ENCODE results near the gene SRGAP2C.
"Not testable (repeated sequence)": the region's sequence is repeated elsewhere in the genome, so short reads cannot be mapped to it uniquely, and the experiment has no call there.

The SRGAP2C gene

GRCh38 chr1:121263789-121264244 is 79.0 kb downstream of the SRGAP2C start:
- H3K27ac ChIP-seq; H3K36me3 ChIP-seq; DNase-seq; H3K4me1 ChIP-seq; H3K27me3 ChIP-seq; intact Hi-C loops (cut with DNase I; ENCODE audit: low total_unique reads); H3K4me3 ChIP-seq; H3K9me3 ChIP-seq: not testable (repeated sequence)

DNA sequence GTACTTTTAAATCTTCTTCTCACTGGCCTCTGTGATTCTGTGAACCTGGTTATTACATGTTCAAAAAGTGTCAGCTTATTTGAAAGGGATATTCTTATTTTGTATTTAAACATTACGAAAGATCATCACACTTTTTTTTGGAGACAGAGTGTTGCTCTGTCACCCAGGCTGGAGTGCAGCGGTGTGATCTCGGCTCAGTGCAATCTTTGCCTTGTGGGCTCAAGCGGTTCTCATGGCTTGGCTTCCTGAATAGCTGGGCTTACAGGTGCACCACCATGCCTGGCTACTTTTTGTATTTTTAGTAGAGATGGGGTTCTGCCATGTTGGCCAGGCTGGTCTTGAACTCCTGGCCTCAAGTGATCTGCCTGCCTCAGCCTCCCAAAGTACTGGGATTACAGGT is 82.3 kb downstream of the SRGAP2C start:
- H3K9me3 ChIP-seq; DNase-seq; H3K4me1 ChIP-seq; H3K36me3 ChIP-seq; H3K4me3 ChIP-seq; intact Hi-C loops (cut with DNase I; ENCODE audit: low total_unique reads); H3K27ac ChIP-seq; H3K27me3 ChIP-seq: not testable (repeated sequence)

GRCh38 chr1:121269309-121269708 is 84.5 kb downstream of the SRGAP2C start:
- H3K27ac ChIP-seq; DNase-seq; intact Hi-C loops (cut with DNase I; ENCODE audit: low total_unique reads): not testable (repeated sequence)

GRCh38 chr1:121269973-121270372 is 85.2 kb downstream of the SRGAP2C start:
- H3K4me1 ChIP-seq; H3K27me3 ChIP-seq; H3K27ac ChIP-seq; DNase-seq; H3K36me3 ChIP-seq; H3K4me3 ChIP-seq; intact Hi-C loops (cut with DNase I; ENCODE audit: low total_unique reads); H3K9me3 ChIP-seq: not testable (repeated sequence)

More at GRCh38 chr1:121269309-121269708, 84.5 kb downstream of the SRGAP2C start:
- not testable (repeated sequence) for H3K9me3 ChIP-seq, H3K4me3 ChIP-seq, H3K36me3 ChIP-seq, H3K4me1 ChIP-seq, H3K27me3 ChIP-seq

DNA sequence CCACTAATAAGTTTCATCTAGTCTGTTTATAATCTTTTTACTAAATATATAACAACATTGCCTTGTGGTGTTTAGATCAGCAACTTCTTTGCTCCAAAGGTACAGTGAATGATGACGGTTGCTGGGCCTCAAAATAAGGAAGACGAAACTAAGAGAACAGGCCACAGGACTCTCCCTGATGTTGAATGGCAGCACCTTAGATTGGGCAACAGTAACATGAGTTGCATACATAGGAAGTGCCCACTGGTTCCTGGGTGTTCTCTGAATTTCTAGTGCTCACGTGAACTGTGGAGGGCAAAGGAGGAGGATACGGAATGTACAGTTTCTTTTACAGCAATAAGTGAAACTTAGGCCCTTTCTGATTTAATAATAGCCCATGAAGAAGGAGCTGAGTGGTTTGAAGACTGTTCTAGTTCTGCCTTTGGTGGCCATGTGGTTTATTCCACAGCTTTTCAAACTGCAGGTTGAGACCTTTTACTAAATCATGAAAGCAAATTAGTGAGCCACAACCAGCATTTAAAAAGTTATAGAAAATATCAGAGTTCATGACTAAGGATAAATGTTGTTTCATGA is 86.5 kb downstream of the SRGAP2C start:
- intact Hi-C loops (cut with DNase I; ENCODE audit: low total_unique reads); H3K4me1 ChIP-seq; H3K4me3 ChIP-seq; H3K36me3 ChIP-seq; H3K27ac ChIP-seq; H3K9me3 ChIP-seq; H3K27me3 ChIP-seq; DNase-seq: not testable (repeated sequence)

GRCh38 chr1:121275435-121275834 is 90.7 kb downstream of the SRGAP2C start:
- DNase-seq; H3K36me3 ChIP-seq; H3K9me3 ChIP-seq; H3K27me3 ChIP-seq; H3K4me3 ChIP-seq; H3K27ac ChIP-seq; intact Hi-C loops (cut with DNase I; ENCODE audit: low total_unique reads); H3K4me1 ChIP-seq: not testable (repeated sequence)

DNA sequence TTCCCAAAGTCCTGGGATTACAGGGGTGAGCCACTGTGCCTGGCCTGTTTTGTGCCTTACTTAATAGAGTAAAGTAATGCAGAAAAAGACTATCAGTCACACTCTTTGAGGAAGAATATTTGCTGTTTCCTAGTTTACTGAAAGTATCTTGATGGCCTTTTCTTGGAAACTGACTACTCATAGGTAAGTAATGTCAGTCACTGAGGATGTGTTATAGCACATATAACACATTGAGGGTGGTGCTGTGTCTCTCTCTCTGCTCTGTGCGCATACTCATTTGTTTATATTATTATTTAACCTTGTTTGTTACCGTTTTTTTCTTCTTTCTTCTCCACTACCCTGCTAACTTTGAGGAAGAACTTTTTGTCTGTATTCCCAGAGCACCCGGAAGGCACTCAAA is 93.4 kb downstream of the SRGAP2C start:
- H3K27ac ChIP-seq; intact Hi-C loops (cut with DNase I; ENCODE audit: low total_unique reads); H3K4me3 ChIP-seq; H3K9me3 ChIP-seq; DNase-seq; H3K4me1 ChIP-seq; H3K36me3 ChIP-seq; H3K27me3 ChIP-seq: not testable (repeated sequence)

DNA sequence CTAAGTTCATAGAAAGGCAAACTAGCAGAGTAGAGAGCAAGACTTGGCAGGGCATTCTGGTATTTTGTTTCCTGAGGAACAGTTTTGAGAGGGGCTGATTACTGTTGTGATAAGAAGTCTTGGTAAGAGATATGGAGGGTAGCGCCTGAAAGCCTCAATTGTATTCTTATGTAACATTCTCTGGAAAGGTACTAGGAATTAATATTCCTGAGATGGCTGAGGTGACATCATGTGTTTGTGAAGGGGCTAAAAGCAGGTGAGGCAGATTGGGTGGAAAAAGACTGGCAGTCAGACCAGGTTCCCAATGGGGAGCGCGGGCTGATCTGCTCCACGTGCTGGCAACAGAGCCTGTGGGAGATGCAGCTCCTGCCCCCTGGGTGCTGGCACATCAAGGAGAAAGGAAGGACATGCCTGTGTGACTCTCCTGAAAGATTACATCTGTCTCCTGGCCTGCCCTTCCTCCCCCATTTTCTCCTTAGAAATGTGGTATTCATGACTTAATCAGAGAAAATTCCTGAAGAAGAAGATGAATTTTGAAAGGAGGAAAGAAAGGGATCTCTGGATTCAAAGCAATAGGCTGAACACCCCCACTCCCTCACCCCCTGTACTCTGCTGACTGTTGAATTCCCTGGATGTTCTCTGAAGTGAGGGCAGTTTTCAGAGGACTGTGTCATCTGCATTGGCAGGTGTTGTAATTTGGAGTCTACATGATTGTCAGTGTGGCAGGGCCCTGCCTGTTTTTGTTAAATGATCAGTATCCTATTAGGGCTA is 94.2 kb downstream of the SRGAP2C start:
- H3K27me3 ChIP-seq; H3K9me3 ChIP-seq; DNase-seq; H3K4me3 ChIP-seq; H3K36me3 ChIP-seq; H3K4me1 ChIP-seq; intact Hi-C loops (cut with DNase I; ENCODE audit: low total_unique reads); H3K27ac ChIP-seq: not testable (repeated sequence)

DNA sequence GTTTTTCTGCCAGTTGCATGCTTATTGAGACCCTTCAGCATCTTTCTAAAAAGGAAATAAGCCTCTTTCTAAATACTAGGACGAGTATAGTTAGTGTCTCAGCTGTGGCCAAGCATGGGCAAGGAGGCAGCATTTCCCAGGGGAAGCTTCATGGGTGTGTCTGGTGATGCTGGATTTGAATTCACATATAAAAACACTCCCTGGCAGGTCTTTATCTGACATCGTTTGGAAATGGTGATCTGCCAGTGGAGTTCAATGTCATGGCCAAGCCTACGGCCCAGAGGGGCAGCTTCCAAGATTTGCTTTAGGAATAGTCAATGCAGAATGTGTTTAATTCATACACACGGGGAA is 94.7 kb downstream of the SRGAP2C start:
- H3K27me3 ChIP-seq; H3K36me3 ChIP-seq; DNase-seq; H3K4me1 ChIP-seq; H3K4me3 ChIP-seq; intact Hi-C loops (cut with DNase I; ENCODE audit: low total_unique reads); H3K27ac ChIP-seq; H3K9me3 ChIP-seq: not testable (repeated sequence)

DNA sequence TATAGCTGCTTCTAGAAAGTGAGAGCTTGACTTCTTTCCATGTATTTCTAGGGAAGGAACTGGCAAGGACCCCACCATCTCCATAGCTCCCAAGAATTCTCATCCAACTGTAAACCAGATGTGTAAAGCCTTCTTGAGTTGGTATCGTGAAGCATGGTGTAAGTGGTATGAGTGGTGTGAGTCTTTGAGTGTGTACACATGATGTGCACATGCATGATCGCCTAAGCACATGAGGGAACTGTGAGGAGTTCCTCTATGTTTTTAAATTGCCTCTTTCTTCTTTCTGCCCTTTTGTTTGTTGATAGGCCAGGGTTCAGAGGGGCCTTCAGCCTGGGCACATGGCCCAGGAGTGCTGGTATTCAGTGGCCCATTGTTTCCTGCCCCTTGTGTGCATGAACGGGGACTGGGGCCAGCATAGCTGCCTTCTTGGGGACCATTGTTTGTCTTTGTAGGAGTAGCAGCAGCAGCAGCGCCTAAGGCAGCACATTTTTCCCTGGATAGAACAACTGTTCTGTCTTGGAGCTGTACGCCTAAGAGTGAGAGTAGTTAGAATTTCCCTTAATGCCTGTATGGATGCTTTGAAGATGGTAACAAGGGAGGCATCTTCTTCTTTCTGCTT is 96.0 kb downstream of the SRGAP2C start:
- H3K9me3 ChIP-seq; H3K36me3 ChIP-seq; H3K27ac ChIP-seq; H3K27me3 ChIP-seq; intact Hi-C loops (cut with DNase I; ENCODE audit: low total_unique reads); DNase-seq; H3K4me3 ChIP-seq: not testable (repeated sequence)
- peaks cover 0 to 13% (median 0%) of the 10 kb centered on the region in 4 donors for H3K4me1 ChIP-seq

DNA sequence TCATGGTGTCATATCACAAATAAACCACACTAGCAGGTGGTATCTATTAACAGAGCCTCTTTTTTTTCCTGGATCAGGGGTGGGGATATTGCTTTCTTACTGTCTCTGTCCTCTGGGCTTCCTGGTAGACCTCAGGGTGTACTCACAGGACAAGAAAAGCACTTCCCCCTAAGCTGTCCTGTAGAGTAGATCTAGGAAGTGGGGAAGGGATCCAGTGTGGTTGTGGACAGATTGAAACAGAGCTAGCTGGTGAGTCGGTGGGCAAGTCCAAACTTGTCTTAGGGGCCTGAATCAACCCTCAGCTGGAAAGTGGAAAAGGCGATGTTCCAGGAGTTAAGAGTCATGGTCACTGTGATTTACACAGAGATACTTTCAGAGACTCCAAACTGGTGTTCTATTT is 96.7 kb downstream of the SRGAP2C start:
- H3K9me3 ChIP-seq; H3K27ac ChIP-seq; H3K27me3 ChIP-seq; H3K4me3 ChIP-seq; intact Hi-C loops (cut with DNase I; ENCODE audit: low total_unique reads); DNase-seq; H3K36me3 ChIP-seq: not testable (repeated sequence)
- H3K4me1 ChIP-seq, result peaks cover 0 to 13% (median 0%) of the 10 kb centered on the region in 4 donors

DNA sequence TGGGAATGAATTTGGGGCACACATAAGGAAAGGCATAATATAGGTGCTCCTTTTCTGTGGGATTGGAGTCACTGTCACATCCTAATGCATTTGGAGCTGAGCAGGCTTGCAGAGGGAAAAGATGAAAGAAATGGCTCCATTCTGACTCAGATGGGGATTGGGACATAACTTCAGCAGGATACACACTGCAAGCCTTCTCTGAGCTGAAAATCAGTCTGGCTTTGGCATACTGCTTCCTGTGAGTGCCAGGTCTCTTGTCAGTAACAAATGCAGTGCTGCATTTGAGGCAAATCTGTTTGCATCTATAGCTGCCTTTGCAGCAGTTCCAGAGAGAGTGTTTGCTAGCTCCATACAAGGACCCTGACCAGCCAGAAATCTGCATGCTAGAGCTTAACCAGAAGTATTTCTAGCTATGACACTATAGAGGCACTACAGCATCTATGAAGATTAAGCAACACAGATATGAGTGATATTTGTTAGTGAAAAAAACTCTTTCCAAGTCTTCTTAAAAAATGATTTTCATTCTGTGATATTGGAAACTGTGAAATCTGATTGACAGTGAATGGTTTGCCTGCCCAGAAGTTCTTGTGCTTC is 98.9 kb downstream of the SRGAP2C start:
- H3K4me3 ChIP-seq; intact Hi-C loops (cut with DNase I; ENCODE audit: low total_unique reads); H3K27ac ChIP-seq; H3K27me3 ChIP-seq; DNase-seq; H3K36me3 ChIP-seq; H3K9me3 ChIP-seq: not testable (repeated sequence)
- H3K4me1 ChIP-seq, result peaks cover 0 to 13% (median 0%) of the 10 kb centered on the region in 4 donors

- H3K9me3 ChIP-seq; H3K4me1 ChIP-seq; H3K36me3 ChIP-seq; H3K27me3 ChIP-seq; DNase-seq; intact Hi-C loops (cut with DNase I; ENCODE audit: low total_unique reads); H3K27ac ChIP-seq; H3K4me3 ChIP-seq: not testable (repeated sequence)
Observed at GRCh38 chr1:121292590-121292989, 107.8 kb downstream of the SRGAP2C start.

Measured in tibial artery (tissue), 4 donors.